Measurements from ENCODE around the gene MED27. TPM values are rescaled to one million over a fixed set of nuclear protein-coding genes. Genes with fewer than 3 reads are reported as not detected.
A peak's percentile ranks its signal among the peaks of the same experiment; 100 is the strongest.

The MED27 gene
- total RNA-seq, 1 experiment from 2014 or later: 49.6 TPM

DNA sequence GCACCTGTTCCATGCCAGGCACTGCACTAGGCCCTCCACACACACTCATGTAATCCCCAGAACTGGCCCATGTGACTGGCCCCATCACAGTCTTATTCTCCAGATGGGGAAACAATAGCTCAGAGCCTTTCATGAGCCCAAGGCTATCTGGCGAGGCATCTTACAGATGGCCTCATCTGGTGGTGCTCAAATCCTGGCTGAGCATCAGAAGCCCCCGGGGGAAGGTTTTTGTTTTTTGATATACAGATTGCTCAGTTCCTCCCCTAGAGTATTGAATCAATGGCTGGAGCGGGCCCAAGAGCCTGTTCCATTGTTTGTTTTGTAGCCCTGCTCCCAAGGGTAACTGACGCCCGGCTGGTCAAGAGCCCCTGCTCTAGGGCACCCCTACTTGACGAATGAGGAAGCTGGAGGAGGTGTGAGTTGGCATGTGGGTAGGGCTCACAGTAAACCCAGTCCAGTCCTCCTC is 194.5 kb downstream of the MED27 start:
- DNase-seq (ENCODE audit: low read depth): no peak

DNA sequence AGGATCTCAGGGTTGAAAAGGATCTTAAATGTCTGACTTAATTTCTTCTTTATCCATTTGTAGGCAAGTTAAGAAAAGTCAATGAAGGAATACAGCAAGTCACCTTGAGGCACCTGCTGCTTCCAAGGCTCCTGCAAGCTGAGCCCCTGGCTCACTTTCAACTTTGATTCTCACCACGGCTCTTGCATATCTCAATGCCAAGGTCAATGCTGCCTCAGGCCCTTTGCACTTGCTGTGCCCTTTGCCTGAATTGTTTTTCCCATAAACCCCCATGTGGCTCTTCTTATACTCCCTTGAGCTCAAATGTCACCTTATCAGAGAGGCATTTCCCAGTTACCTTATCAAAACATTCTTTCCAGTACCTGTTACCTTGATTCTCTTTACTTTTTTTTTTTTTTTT is 195.4 kb downstream of the MED27 start:
- no peak for DNase-seq (ENCODE audit: low read depth)

DNA sequence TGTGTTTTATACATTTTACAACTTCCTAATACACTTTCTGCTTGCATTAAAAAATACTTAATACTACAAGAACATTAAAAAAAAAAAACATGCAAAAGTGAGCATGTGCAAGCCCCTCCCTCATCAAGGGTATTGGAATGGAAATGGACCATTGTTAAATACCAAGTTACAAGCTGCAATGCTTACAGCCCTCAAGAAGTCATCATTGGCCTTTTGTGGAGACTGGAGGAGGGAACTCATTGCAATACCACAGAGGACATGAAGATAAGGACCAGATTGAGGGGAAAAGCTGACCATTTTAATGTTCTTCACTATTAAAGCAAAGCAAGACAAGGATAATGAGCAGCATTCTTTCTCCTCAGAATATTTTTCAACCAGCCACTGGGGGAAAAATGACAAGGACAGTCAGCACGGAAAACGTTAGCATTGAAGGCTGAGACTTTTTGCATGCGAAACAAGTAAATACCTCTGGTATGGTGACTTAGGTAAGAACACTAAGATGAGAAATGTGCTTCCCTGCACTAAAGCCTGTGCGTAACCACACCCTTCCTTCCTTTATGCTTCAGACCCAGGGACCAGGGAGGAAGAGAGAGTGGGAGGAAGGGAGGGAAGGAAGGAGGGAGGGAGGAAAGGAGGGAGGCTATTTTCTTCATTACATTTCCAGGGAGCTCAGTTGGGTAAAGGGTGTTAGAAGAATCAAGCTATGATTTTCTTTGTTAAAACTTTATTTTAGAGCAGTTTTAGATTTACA is 198.7 kb downstream of the MED27 start:
- no peak for DNase-seq (ENCODE audit: low read depth)

DNA sequence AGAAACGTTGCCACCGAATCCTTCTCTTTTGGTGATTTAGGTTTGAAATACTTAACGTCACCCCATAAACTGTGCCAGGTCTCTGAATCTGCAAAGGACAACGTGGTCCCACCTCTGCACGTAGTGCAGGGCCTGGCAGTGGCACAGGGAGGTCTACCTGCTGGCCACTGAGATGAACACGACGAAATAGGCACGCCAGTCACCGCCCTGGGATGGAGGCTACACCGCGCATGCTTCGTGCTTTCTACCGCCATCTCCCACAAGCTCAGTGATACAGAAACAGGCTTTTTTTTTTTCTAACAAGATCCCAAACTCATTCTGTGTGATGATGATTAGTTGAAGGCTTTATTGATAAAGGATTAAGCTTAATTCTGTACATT is 199.8 kb downstream of the MED27 start:
- no peak for DNase-seq (ENCODE audit: low read depth)

DNA sequence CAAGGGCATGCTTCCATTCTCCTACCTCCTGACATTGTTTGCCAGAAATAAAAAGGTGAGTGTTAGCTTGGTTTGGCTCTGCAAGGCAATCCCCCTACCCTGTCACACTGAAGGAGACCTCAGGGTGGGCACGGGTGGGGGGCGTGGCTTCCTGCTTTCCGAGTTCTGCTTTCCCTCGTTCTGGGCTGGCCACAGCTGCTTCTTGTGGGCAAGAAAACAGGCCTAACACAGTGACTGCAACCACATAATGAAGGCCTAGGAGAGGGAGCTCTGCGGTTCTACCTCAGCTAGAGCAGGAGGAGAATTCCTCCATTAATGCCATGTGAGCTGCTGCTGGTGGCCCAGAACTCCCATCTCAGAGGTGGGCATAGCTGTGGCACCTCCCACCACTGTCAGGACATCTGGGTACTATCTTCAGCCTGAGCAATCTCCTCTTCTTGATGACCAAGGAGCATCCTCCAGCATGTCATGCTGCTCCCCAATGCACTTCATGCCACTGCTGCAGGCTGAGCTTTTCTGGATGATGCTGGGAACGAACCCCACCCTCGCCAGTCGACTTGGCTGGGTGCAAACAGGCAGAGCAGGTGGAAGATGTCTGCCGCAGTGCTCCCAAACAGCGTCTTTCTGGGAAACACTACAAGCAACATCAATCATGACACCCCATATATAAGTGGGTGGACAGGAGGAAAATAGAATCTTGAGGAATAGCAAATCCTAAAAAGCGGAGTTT is 200.3 kb downstream of the MED27 start:
- DNase-seq (ENCODE audit: low read depth): no peak

DNA sequence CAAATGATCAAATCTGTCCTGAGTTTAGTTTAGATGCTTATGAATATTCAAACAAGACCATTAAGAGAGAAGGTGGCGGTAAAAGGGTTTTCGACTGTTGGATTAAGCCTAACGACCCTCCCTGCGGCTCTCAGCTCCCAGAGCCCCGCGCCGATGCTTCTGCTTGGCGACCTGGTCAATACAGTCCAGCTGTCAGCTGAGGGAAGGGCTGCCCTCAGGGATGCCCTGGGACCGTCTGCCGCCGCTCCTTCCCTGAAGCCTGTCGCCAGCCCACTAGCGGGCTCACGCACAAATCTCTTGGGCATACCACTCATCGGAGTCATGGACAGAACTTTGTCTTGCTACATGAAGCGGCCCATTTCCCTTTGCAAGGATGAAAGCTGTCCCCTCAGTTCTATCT is 203.2 kb downstream of the MED27 start:
- no peak for DNase-seq (ENCODE audit: low read depth)

DNA sequence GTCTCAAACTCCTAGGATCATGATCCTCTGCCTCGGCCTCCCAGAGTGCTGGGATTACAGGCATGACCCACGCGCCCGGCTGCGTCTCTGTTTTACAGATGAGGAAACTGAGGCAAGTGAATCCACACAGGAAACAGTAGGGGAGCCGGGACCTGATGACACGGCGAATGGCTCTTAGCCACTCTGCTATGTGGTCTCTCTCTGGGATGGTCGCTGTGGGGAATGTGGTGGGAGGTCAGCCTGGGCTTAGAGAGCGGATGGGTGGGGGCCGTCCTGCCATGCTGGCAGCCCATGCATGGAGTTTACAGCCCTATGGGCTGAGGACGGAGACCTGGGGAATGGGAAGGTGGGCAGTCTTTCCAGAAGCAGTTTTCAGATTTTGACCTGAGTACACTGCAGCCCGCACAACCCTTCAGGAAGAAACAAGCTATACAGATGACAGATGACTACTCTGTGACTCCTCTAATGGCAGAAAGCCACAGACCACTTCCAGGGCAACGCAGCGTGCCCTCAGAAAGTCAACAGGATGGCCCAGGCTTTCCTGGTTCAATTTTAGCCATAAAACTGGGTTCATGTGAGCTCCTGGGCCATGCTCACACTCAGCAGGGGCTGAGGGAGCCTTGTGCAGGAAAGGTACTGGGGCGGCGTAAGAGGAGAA is 203.7 kb downstream of the MED27 start:
- DNase-seq (ENCODE audit: low read depth): peak; percentile 80

DNA sequence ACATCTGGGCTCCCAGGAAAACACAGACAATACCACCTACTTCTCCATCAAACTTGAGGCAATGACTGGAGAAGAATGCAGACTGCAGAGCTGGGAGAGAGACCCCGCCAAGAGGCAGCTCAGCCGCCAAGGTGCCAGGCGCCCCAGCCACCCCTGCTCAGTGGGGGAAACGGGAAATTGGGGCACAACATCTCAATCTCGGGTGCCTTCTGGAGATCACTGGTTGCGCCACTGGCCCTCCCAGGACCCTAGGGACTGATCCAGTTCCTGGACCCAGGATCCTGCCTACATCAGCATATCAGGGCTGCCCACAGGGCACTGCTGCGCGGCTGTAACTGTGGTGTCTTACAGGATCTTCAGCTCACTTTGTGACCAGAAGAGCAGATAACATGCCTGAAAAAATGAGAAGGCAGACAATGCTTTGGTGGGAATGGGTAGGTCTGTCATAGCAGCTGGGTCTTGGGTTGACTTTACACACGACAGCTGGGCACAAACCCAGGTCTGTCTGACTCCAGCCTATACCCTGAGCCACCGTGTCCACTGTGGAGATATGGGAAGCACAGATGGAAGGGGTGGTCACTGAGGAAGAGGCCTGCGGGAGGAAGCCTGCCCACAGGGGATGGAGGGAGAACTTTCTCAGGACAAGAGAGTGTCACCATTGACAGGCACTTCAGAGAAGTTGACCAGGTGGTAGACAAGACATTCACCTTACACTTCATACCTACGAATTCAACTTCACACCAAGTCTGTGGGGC is 204.6 kb downstream of the MED27 start:
- DNase-seq (ENCODE audit: low read depth): no peak

DNA sequence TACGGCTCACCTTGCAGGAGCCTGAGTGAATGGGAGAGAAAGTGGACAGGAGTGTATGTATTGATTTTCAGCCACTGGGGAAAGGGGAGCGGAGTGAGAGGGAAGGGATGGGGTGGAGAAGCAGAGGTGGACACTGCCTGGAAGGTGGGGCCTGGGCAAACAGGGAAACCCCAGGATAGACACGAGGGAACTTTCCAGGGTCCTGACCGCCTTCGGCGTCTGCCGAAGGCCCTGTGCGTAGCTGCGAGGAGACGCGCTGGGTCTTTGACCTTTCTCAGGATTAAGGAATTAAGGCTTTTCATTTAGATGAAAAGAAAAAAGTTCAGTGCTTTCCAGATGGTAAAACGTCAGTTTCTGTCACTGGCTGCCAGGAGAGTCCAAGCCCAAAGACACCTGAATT is 205.2 kb downstream of the MED27 start:
- DNase-seq (ENCODE audit: low read depth): no peak

DNA sequence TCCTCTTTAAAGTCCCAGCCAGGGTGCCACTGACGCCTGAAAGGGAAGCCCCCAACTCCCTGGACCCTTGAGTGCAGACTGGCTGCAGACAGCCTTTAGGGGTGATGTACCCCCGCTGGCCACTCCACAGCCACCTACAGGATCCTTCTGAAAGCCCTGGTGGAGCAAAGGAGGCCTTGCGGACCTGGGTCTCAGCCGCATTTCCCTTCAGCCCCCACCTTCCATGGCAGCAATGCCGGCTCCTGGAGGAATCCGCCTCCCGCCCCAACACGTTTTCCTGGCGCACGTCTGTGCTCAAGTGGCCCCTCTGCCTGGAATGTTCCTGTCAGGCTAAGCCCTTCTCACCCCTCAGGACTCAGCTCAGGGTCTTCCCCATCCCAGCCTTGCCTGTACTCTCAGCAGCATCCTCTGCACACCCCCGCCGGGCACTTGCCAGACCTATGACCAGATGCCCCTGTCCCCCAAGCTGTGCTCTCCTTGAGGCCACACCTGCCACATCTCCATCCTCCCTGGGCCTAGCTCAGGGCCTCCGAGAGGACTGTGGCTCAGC is 205.7 kb downstream of the MED27 start:
- DNase-seq (ENCODE audit: low read depth): no peak

DNA sequence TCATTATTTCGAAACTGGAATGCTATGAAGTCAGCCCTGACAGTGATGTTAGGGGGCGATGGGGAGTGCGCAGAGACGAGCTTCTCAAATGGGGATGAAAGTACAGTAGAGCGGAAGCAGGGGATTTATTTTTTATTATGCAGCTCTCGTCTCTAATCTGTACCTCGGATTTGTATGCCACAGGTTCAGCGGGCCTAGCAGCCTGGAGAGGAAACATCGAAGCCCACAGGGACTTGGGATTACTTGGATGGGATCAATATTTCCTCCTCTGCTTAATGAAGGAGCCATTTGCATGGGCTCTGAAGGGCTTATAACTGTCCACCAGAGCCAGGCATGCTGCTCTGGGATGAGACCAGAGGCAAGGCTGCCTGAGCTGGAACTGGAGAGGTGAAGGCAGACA is 206.3 kb downstream of the MED27 start:
- no peak for DNase-seq (ENCODE audit: low read depth)

DNA sequence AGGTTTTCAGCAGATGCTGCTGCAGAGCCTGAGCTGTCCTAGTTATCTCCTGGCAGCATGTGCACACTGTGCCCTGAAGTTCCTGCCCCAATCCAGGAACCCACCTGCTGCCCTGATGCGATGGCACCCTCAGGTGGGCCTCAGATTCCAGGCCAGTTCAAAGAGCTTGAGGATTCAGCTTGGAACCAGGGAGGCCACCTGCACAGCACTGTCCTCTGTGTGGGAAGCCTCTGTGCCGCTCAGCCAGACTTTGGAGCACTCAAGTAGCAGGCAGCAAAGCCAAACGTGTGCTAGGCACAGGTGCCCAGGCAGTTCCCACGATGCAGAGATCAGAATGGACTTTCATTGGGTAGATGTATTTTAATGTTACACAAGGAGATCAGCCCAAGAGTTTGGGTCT is 207.0 kb downstream of the MED27 start:
- no peak for DNase-seq (ENCODE audit: low read depth)

DNA sequence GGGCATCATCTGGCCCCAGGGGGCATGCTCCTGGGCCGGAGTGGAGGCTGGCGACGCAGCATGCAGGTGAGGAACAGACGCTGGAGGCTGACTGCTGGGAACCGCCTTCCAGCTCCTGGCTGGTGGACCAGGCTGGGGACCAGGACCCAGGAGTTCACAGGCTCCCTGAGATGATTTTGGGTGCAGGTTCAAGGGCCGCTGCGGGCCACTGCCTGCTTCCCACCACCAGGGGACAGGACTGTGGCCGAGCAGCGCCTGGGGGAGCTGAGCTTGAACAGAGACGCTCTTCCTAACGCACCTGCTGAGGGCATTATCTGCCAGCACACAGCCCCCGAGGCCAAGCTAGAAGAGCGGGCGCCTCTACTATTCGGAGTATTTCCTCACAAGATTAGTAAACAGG is 207.7 kb downstream of the MED27 start:
- no peak for DNase-seq (ENCODE audit: low read depth)

DNA sequence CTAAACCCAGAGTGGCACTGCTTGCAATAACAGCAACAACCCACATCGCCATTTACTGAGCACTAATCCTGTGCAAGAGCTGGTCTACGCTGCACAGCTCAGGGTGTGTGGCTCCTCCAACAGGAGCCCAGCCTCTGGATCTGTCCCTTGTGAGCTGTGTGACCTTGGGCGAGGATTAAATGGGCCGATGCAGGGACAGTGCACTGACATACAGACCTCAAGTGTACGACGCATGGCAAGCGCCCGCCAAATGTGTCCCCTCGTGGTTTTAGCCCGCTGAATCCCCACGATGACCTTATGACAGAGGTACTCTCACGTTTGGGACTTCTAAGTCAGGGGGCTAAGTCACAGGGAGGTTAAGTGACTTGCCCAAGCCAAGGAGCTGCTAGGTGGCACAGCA is 209.5 kb downstream of the MED27 start:
- DNase-seq (ENCODE audit: low read depth): no peak

DNA sequence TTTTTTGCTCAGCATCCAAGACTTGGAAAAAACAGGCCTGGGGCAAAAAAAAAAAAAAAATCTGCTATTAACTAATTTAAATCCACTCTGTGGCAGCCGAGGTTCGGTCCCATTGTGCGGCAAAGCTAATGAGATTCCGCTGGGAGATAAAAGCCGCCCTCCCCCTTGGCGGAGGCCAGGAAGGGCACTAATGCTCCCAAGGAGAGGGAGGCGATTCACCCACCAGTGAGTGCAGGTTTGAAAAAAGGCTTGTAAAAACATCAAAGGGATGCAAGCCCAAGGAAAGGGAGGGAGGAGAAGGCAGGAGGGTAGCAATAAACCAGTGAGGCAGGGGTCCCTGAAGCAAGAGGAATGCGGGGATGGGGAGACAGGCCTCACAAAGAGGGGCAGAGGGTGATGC is 210.3 kb downstream of the MED27 start:
- no peak for DNase-seq (ENCODE audit: low read depth)

DNA sequence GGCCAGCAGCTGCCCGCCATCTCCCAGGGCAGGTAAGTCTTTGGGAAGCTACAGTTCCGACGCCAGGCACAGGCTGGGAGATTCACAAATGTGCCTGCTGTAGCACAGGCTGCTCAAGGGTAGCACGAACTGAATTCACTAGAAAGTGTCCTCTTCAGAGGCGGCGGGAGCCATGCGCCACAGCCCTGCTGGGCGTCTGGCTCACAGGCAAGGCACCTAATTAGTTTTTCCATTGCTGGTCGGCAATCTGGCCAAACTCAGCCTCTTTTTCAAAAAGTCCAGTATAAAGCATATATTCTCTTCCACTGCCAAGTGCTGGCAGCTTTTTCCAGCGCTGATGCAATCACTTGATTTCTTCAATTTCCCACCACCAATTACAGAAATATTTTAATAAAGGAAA is 210.9 kb downstream of the MED27 start:
- no peak for DNase-seq (ENCODE audit: low read depth)

DNA sequence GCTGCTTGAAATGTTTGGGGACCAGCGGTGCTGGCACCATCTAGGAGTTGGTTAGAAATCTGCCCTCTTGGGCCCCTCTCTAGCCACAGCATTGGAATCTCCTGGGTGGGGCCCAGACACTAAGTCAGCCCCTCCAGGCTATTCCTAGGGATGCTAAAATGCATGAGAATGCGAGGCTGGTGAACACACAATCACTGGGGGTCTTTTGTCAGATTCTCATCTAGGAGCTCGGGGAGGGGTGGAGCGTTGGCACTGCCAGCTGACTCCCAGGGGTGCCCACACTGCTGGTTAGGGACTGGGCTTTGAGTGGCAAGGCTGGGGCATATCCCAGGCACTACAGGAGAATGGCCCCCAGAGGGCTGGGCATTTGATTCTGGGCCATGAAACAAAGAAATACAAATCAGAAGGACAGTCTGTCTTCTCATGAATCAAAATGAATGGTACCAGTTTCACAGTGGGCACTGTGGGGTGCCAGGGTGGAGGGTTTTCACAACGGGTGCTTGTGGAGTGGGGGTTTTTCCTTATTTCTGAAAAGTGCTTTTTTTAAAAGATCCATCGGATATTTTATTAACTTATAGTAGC is 212.0 kb downstream of the MED27 start:
- DNase-seq (ENCODE audit: low read depth): no peak

DNA sequence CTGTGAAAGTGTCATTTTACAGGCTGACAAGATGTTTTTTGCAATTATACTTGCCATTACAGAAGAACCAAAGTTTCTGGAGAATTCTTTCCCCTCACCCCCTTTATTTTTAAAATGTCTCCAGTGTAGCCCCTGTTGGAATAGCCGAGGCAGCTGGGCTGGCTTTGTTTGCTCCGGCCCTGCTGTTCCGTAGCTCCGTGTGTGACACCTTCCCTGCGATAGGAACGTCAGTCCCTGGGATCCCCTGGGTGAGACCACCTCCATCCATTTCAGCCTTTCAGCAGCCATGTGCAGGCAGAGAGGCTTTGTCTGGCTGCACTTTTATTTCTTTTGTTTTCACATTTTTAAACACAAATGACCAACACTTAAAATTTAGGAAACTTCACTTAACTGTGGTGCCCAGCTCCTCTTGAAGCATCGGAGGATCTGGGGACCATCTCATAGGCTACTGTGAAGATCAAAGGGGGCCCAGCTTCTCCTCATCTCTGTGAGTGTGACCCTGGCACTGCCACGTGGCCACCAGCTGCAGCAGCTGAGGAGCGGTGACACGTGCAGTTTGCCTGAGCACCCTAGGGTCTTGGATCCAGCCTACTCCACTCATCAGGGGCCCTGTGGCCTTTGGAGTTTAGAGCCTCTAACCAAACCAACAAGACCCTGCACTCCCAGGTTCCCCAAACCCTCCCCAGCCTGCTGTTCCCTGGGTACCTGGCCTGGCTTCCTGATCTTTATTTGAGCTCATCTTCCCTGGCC is 214.0 kb downstream of the MED27 start:
- DNase-seq (ENCODE audit: low read depth): no peak

DNA sequence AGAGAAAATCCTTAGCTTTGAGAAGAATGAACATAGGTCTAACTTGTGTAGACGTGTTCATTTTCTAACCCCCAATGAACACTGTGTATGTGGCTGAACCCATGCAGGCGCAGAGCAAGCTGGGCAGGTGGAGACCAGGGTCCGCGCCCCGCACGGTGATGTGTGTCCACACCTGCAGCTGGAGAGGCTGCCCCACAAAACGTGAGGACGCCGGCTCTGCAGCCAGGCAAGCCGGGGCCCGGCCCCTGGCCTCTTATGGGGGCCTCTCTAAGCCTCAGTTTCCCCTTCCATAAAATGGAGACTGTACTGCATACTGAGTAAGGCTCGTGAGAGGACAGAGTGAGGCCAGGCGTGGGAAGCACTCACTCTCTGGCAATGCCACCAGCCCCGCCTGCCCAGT is 215.1 kb downstream of the MED27 start:
- no peak for DNase-seq (ENCODE audit: low read depth)

DNA sequence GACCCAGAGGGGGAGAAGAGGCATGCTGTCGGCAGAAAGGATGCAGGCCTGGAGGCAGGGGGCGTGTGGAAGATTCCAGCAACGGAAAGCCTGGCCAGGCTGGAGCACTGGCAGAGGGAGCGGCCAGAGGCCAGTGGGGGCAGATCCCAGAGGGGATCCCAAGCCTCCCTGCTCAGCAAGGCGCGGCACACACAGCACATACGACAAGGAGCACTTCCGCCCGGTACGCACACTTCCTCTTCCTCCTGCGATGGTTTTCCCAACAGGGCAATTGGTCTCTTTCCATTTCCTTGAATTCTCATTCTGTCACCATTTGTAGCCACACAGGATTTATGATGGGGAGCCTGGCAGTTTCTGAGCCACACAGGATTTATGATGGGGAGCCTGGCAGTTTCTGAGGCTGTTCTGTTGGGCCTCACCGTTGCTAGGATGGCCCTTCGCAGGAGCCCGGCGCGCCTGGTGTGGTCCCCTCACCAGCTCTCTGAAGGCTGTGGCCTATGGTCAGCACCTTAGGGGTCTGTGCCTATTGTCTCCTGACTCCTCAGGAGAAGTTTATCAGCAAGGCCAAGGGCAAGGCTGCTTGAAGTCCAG is 216.3 kb downstream of the MED27 start:
- no peak for DNase-seq (ENCODE audit: low read depth)

Data from LHCN-M2 (cell line).